Measurements from ENCODE around the gene SMIM43. TPM values are rescaled to one million over a fixed set of nuclear protein-coding genes. Genes with fewer than 3 reads are reported as not detected.
A peak's percentile ranks its signal among the peaks of the same experiment; 100 is the strongest.

SMIM43 gene
- total RNA-seq, 2 experiments from 2014 or later = not detected

- Mint-ChIP-seq H3K4me1 (ENCODE audit: low read depth) (no peaks in the 10 kb centered on the region), H3K9me3 (no peaks in the 10 kb centered on the region), H3K27me3 (peaks cover 8% of the 10 kb centered on the region), H3K4me3 (no peak overlapping the region), H3K27ac (no peak overlapping the region), H3K36me3 (ENCODE audit: low read depth) (no peaks in the 10 kb centered on the region)
- ChIA-PET CTCF (no interaction called here), POLR2A (no interaction called here)
- intact Hi-C loops (cut with DNase I, micrococcal nuclease) = loop anchor here (5.0 kb wide), 3 partner anchors 356 to 1656 kb away; no protein-coding TSS in a partner anchor
- ATAC-seq (ENCODE audit: poor library complexity) (no peak), DNase-seq (no peak)
- no peak overlapping the region for H3K27ac ChIP-seq (ENCODE audit: low read depth in 1 of 2, low read length in 2 of 2)
- no peak overlapping the region for H3K4me3 ChIP-seq (ENCODE audit: low read length)
- no peak for TF ChIP-seq CTCF (IDR thresholded peaks at IDR 0.05)
- no peaks in the 10 kb centered on the region for H3K9me3 ChIP-seq (ENCODE audit: control insufficient read depth in 1 of 2, insufficient read depth in 1 of 2, low read length in 2 of 2)
- no peaks in the 10 kb centered on the region for H3K4me1 ChIP-seq (ENCODE audit: insufficient read depth, low read length)
- peaks cover 0 to under 1% of the 10 kb centered on the region in 2 experiments for H3K27me3 ChIP-seq (ENCODE audit: control insufficient read depth in 1 of 2, insufficient read depth in 2 of 2, low read length in 2 of 2)
- H3K36me3 ChIP-seq (ENCODE audit: insufficient read depth, low read length) = no peaks in the 10 kb centered on the region
These were observed 36.9 kb downstream of the SMIM43 start for GRCh38 chr4:121728066-121728465.

DNA sequence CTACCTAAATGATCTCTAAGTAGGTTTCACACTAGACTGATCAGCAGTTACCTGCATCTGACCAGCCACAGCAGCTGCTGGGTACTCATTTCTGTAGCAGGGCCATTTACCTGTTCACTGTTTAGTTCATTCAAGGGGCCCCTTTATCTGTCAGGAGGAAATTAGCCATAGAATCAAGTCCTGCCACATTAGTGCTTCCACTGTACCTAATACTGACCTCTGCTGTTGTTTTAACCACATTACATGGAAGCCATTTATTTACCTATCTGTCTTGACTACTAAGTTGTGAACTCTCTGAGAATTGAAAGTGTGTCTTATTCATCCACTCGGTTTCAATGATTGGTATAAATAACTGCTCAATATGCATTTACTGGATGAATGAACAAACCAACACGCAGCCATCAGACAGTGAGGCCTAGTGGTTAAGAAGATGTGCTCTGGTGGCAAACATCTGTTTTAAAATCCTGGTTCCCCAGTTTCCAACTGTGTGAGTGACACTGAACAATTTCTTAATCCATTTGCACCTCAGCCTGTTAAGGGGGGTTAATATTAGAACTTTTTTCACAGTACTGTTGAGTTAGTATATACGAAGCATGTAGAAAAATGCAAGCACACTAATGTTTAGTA, 38.2 kb downstream of the SMIM43 start:
- Histone ChIP-seq H3K36me3 (ENCODE audit: insufficient read depth, low read length) (no peaks in the 10 kb centered on the region), H3K4me3 (ENCODE audit: low read length) (no peak overlapping the region), H3K4me1 (ENCODE audit: insufficient read depth, low read length) (no peaks in the 10 kb centered on the region), H3K27ac (ENCODE audit: low read depth in 1 of 2, low read length in 2 of 2) (no peak overlapping the region), H3K9me3 (ENCODE audit: control insufficient read depth in 1 of 2, insufficient read depth in 1 of 2, low read length in 2 of 2) (no peaks in the 10 kb centered on the region), H3K27me3 (ENCODE audit: control insufficient read depth in 1 of 2, insufficient read depth in 2 of 2, low read length in 2 of 2) (no peaks in the 10 kb centered on the region)
- DNase-seq (peak in 3 of 14 experiments; percentile 66 to 68 (median 67)), ATAC-seq (ENCODE audit: poor library complexity) (peak; percentile 85)
- Mint-ChIP-seq H3K4me3 (no peak overlapping the region), H3K27me3 (no peaks in the 10 kb centered on the region), H3K36me3 (ENCODE audit: low read depth) (no peaks in the 10 kb centered on the region), H3K4me1 (ENCODE audit: low read depth) (no peaks in the 10 kb centered on the region), H3K27ac (no peak overlapping the region), H3K9me3 (no peaks in the 10 kb centered on the region)
- CTCF ChIA-PET = no interaction called here
- peak; percentile 69 for TF ChIP-seq CTCF (IDR thresholded peaks at IDR 0.05)
- POLR2A ChIA-PET = no interaction called here
- intact Hi-C loops (cut with DNase I, micrococcal nuclease) = loop anchor here (2.0 to 5.0 kb wide), 6 partner anchors 354 to 1654 kb away; no protein-coding TSS in a partner anchor

DNA sequence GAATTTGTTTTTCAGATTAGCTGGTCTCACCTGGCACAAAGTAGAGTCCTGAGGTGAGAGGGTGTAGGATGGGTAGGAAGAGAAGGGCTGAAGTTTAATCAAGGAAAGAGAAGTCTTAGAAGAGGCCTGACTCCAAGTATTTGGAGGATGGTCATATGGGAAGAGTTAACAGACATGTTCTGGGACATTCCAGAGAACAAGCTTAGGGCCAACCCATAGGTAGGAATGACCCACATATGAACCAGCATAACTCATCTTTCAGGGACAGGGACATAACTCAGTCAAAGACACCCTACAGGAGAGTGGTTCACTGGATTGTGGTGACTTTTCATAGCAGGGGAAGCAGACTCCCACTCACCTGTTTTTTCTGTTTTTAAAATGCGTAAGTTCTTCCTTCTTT, 40.3 kb downstream of the SMIM43 start:
- H3K27ac ChIP-seq (ENCODE audit: low read depth in 1 of 2, low read length in 2 of 2) = no peak overlapping the region
- no peak overlapping the region for H3K27ac Mint-ChIP-seq
- no peaks in the 10 kb centered on the region for H3K4me1 Mint-ChIP-seq (ENCODE audit: low read depth)
- H3K36me3 Mint-ChIP-seq (ENCODE audit: low read depth) = no peaks in the 10 kb centered on the region
- H3K27me3 ChIP-seq (ENCODE audit: control insufficient read depth in 1 of 2, insufficient read depth in 2 of 2, low read length in 2 of 2) = no peaks in the 10 kb centered on the region
- H3K9me3 ChIP-seq (ENCODE audit: control insufficient read depth in 1 of 2, insufficient read depth in 1 of 2, low read length in 2 of 2) = no peaks in the 10 kb centered on the region
- intact Hi-C loops (cut with DNase I, micrococcal nuclease) = loop anchor here (5.0 kb wide), 3 partner anchors 352 to 1652 kb away; no protein-coding TSS in a partner anchor
- H3K4me3 ChIP-seq (ENCODE audit: low read length) = no peak overlapping the region
- H3K9me3 Mint-ChIP-seq = no peaks in the 10 kb centered on the region
- no peak for DNase-seq
- H3K4me1 ChIP-seq (ENCODE audit: insufficient read depth, low read length) = no peaks in the 10 kb centered on the region
- H3K36me3 ChIP-seq (ENCODE audit: insufficient read depth, low read length) = no peaks in the 10 kb centered on the region
- TF ChIP-seq CTCF (IDR thresholded peaks at IDR 0.05) = no peak
- H3K4me3 Mint-ChIP-seq = no peak overlapping the region
- H3K27me3 Mint-ChIP-seq = no peaks in the 10 kb centered on the region
- POLR2A ChIA-PET = no interaction called here
- CTCF ChIA-PET = interaction anchor here (1.1 to 2.1 kb wide), 2 partner anchors 18 to 28 kb away, joined by 3 to 6 read pairs; partner anchors contain the start of gene ANXA5
- no peak for ATAC-seq (ENCODE audit: poor library complexity)

Data from CD4-positive, alpha-beta T cell (primary cell).